Activated CD4-positive, alpha-beta T cell treated with anti-CD3 and anti-CD28 coated beads, Interleukin-2, amount 10 ng/mL, durations not matched to agents 7 days and 5 days (primary cell): ENCODE results near the gene RTN4RL2. TPM values are rescaled to one million over a fixed set of nuclear protein-coding genes. Genes with fewer than 3 reads are reported as not detected.

Experiments
- CTCF ChIA-PET: fragments of 350-600 bp; sonication (Branson Sonifier 250); formaldehyde crosslinking; loops from one replicate; lab custom pipeline; 2021; ENCODE audit warnings: antibody characterized with exemption; lab: Charles Lee
- POLR2A ChIA-PET: fragments of 350-600 bp; sonication (Branson Sonifier 250); formaldehyde crosslinking; loops from one replicate; lab custom pipeline; 2021; ENCODE audit warnings: antibody characterized with exemption; lab: Charles Lee
- DNase-seq: peaks from one replicate; pipeline ENCODE4 v3.0.0-alpha.2; 2020
- H3K27ac Mint-ChIP-seq: one replicate; pipeline ENCODE4 v1.8.0; 2021; ENCODE audit warnings: mild to moderate bottlenecking, moderate library complexity, mixed read lengths
- H3K27me3 Mint-ChIP-seq: one replicate; pipeline ENCODE4 v1.8.0; 2021; ENCODE audit warnings: mixed read lengths
- H3K36me3 Mint-ChIP-seq: one replicate; pipeline ENCODE4 v1.8.0; 2021; ENCODE audit warnings: low read depth, mixed read lengths
- H3K4me1 Mint-ChIP-seq: one replicate; pipeline ENCODE4 v1.8.0; 2021; ENCODE audit warnings: mixed read lengths
- H3K4me3 Mint-ChIP-seq: one replicate; pipeline ENCODE4 v1.8.0; 2021; ENCODE audit warnings: mild to moderate bottlenecking, moderate library complexity, mixed read lengths
- H3K9me3 Mint-ChIP-seq: one replicate; pipeline ENCODE4 v1.8.0; 2021; ENCODE audit warnings: mixed read lengths
- total RNA-seq, 2 experiments: library from RNA; stranded (reverse); gene quantifications; one replicate each; pipeline ENCODE4 v1.2.3, GENCODE V29; 2021

Gene RTN4RL2
- total RNA-seq, 2 experiments from 2014 or later = 0.35 TPM; not detected in 1

DNA sequence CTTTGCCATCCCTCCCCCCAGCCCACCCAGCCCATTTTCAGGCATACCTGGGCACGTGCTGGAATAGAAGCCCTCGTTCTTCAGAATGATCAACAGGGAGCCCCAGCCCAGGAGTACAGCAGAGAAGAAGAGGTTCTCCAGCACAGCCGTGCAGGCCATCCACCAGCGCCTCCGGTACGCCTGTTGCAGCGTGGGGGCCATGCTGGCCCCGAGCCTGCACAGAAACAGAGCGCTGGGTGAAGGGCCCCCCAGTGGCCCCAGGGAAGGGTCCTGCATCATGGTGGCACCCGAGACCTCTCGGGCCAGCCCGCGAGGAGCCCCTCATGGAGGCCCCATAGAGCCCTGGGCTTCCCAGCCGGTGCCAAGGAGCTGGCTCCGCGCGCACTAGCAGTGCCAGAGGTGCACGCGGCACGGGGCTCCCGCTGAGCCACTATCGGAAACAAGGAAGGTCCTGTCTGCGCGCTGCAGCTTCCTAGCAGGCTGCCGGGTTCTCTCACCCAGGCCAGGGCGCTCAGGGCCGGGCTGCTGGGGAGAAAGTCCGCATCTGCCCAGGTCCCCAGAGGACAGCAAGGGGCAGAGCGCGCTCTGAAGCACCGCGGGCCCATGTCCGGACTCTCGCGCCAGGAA lies 53.7 kb downstream of the RTN4RL2 start:
- H3K36me3 Mint-ChIP-seq = peaks cover 2% of the 10 kb centered on the region
- DNase-seq = peak; percentile 43
- H3K27me3 Mint-ChIP-seq = no peaks in the 10 kb centered on the region
- no peaks in the 10 kb centered on the region for H3K9me3 Mint-ChIP-seq
- peaks cover 33% of the 10 kb centered on the region for H3K4me1 Mint-ChIP-seq
- POLR2A ChIA-PET = no interaction called here
- CTCF ChIA-PET = interaction anchor here (0.9 to 6.5 kb wide), 9 partner anchors 8 to 97 kb away, joined by 3 to 49 read pairs (median 6); partner anchors contain the start of gene RTN4RL2
- H3K27ac Mint-ChIP-seq = peak overlapping the region; percentile 94
- peak overlapping the region; percentile 99 for H3K4me3 Mint-ChIP-seq

DNA sequence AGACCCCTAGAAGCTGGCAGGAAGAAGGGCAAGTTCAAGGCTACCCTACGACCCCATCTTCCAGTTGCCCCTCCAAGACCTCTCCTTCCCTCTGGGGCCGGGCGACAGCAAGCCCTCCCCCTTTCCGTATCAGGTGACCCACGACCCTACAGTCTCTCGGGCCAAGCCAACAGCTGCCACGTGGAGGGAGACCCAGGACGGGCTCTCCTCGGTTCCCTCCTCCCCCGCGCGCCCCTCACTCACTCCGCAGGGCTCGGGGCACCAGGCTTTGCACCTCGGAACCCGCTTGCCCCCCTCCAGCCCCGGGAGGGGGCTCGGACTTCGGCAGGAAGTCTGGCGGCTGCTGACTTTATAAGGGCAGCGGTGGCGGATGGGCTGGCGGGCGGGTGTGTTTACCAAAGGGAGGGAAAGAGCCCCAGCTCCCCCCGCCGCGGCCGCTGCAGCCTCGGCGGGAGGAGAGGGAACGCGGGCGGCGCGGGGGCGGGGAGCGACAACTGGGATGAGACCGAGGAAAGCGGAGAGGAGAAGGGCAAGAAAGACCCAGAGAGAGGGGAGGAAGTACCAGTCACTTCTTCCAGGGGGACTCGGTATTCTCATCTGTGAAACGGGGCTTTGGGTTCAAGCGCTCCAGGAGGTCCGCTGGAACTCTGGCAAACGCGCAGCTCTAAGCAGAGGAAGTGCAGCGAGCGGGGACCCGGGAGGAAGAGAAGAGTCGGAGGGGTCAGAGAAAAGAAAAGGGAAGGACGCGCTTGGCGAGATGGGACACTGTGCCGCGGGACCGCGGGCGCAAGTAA lies 54.4 kb downstream of the RTN4RL2 start:
- Mint-ChIP-seq H3K4me3 (peak overlapping the region; percentile 99), H3K9me3 (no peaks in the 10 kb centered on the region), H3K4me1 (peaks cover 31% of the 10 kb centered on the region), H3K27ac (peak overlapping the region; percentile 94), H3K27me3 (no peaks in the 10 kb centered on the region), H3K36me3 (peaks cover 2% of the 10 kb centered on the region)
- ChIA-PET POLR2A (interaction anchor here (1.2 kb wide), 1 partner anchor 16 kb away, joined by 3 read pairs; the partner anchor contains the start of gene TIMM10), CTCF (interaction anchor here (0.9 to 6.5 kb wide), 10 partner anchors 9 to 98 kb away, joined by 3 to 49 read pairs (median 7); partner anchors contain the start of gene RTN4RL2)
- DNase-seq = peak; percentile 66

DNA sequence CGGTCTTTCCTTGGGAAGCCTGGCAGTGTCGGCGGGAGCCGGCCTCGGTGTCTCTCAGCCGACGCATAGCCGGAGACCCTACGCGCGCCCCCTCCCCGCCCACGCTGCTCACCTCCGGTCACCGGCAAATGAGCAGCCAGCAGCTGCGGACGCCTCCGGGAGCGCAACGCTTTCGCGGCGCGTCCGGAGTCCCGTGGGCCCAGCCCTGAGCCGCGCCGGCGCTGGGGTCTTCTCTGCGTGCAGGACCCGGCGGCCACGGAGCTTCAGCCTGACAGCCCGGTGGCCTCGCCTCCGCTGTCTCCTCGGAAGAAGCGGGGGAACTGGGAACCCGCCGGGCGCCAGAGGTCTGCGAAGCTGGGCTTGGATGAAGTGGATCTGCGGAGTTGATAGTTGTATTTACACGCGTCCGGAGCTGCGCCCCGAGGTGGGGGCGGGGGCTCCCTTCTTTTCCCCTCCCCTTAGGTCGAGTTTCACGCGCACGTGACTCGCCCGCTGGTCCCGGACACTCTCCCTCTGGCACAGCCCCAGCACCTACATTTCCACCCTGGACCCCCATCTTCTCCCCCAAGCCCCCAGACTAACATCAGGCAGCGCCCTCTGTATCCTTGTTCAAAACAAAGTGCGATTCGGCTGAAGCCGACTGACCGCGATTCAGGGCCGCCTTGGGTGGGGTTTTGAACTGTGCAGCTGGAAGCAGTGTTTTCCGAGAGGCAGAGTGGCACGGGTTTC lies 55.2 kb downstream of the RTN4RL2 start, which contains the start of gene SLC43A1:
SLC43A1 (minus strand) TSS at position 371 of the 729 bp plus-strand sequence. CDS start 1,591 bp downstream, outside the sequence.
- peaks cover 31% of the 10 kb centered on the region for H3K4me1 Mint-ChIP-seq
- H3K36me3 Mint-ChIP-seq = peaks cover 2% of the 10 kb centered on the region
- H3K27ac Mint-ChIP-seq = peak within 1 kb of the TSS; percentile 94
- peak; percentile 36 for DNase-seq
- ChIA-PET CTCF (interaction anchor here (0.7 to 6.5 kb wide), 10 partner anchors 9 to 129 kb away, joined by 3 to 49 read pairs (median 7); partner anchors contain the start of gene RTN4RL2), POLR2A (interaction anchor here (1.2 kb wide), 1 partner anchor 15 kb away, joined by 3 read pairs; the partner anchor contains the start of gene TIMM10)
- no peaks in the 10 kb centered on the region for H3K27me3 Mint-ChIP-seq
- H3K4me3 Mint-ChIP-seq = peak within 1 kb of the TSS; percentile 99
- H3K9me3 Mint-ChIP-seq = no peaks in the 10 kb centered on the region

DNA sequence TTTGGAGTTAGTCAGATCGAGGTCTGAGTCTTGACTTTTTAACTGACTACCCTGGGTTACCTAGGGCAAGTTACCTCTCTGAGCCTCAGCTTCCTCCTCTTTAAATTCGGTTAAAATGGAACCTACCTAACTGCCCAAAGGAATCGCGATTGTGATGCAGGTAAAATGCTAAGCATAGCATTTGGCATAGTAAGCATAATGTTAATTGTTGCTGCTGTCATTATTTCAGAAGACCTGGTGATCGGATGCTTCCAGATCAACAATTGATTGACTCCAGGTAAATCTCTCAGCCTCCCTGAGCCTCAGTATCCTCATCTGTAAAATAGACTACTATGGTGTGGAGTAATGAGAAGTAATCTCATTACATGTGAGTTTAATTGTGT lies 55.7 kb downstream of the RTN4RL2 start:
- peaks cover 2% of the 10 kb centered on the region for H3K36me3 Mint-ChIP-seq
- H3K27me3 Mint-ChIP-seq = no peaks in the 10 kb centered on the region
- no peaks in the 10 kb centered on the region for H3K9me3 Mint-ChIP-seq
- no peak for DNase-seq
- peak overlapping the region; percentile 88 for H3K27ac Mint-ChIP-seq
- POLR2A ChIA-PET = interaction anchor here (1.2 kb wide), 1 partner anchor 15 kb away, joined by 3 read pairs; the partner anchor contains the start of gene TIMM10
- peak overlapping the region; percentile 99 for H3K4me3 Mint-ChIP-seq
- CTCF ChIA-PET = interaction anchor here (0.7 to 6.5 kb wide), 9 partner anchors 8 to 129 kb away, joined by 3 to 49 read pairs (median 4); partner anchors contain the start of gene RTN4RL2
- H3K4me1 Mint-ChIP-seq = peaks cover 31% of the 10 kb centered on the region

DNA sequence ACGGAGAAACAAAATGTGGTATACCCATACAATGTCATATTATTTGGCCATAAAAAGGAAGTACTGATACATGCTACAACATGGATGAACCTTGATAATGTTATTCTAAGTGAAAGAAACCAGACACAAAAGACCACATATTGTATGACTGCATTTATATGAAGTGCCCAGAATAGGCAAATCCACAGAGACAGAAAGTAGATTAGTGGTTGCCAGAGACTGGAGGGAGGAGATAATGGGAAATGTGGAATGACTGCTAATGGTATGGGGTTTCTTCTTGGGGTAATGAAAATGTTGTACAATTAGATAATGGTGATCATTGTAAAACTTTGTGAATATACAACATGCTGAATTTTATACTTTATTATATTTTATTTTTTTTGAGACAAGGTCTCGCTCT lies 60.8 kb downstream of the RTN4RL2 start:
- ChIA-PET POLR2A (no interaction called here), CTCF (interaction anchor here (0.6 to 1.3 kb wide), 4 partner anchors 28 to 1034 kb away, joined by 3 read pairs; no protein-coding TSS in a partner anchor)
- H3K27me3 Mint-ChIP-seq = no peaks in the 10 kb centered on the region

DNA sequence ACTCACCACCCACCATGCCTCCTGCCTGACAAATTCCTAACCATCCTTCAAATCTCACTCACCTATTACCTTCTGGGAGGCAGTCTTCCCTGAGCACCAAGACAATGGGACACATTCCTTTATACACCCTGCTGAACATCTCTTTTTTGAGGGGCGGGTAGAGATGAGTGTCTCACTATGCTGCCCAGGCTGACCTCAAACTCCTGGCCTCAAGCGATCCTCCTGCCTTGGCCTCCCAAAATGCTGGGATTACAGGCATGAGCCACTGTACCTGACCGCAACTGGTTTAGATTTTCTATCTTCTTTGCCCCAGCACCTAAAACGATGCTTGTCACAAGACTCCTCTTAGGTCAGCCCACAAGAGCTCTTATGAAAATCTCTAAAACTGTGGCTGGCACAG lies 63.1 kb downstream of the RTN4RL2 start:
- H3K9me3 Mint-ChIP-seq = no peaks in the 10 kb centered on the region
- POLR2A ChIA-PET = interaction anchor here (0.8 kb wide), 1 partner anchor 26 kb away, joined by 3 read pairs; no protein-coding TSS in a partner anchor
- H3K4me3 Mint-ChIP-seq = no peak overlapping the region
- H3K27ac Mint-ChIP-seq = no peak overlapping the region
- CTCF ChIA-PET = interaction anchor here (1.7 to 6.2 kb wide), 3 partner anchors 8 to 65 kb away, joined by 6 to 30 read pairs (median 16); partner anchors contain the start of genes RTN4RL2 and SLC43A1
- peaks cover 17% of the 10 kb centered on the region for H3K4me1 Mint-ChIP-seq
- DNase-seq = no peak
- H3K27me3 Mint-ChIP-seq = no peaks in the 10 kb centered on the region
- H3K36me3 Mint-ChIP-seq = peaks cover 20% of the 10 kb centered on the region

More for the DNA sequence above, 60.8 kb downstream of the RTN4RL2 start:
- peaks cover 2% of the 10 kb centered on the region for H3K4me1 Mint-ChIP-seq
- no peak overlapping the region for H3K4me3 Mint-ChIP-seq
- H3K9me3 Mint-ChIP-seq = no peaks in the 10 kb centered on the region
- peaks cover 8% of the 10 kb centered on the region for H3K36me3 Mint-ChIP-seq
- DNase-seq = no peak
- H3K27ac Mint-ChIP-seq = no peak overlapping the region

Other genes starting within 250 kb of the RTN4RL2 start
- not detected for gene APLNR, start 223.3 kb upstream of the RTN4RL2 start, total RNA-seq
- gene TNKS1BP1, start 135.6 kb upstream of the RTN4RL2 start, total RNA-seq = 10 to 100 TPM in 1 of 2 experiments, 1 to 10 TPM in 1; 8.9 to 10.4 TPM
- 100 to 1,000 TPM; 165 to 175 TPM for gene SSRP1, start 124.6 kb upstream of the RTN4RL2 start, total RNA-seq
- not detected for gene P2RX3, start 122.2 kb upstream of the RTN4RL2 start, total RNA-seq
- gene PRG3, start 79.4 kb upstream of the RTN4RL2 start, total RNA-seq = not detected
- under 1 TPM; 0.17 to 0.40 TPM for gene PRG2, start 69.9 kb upstream of the RTN4RL2 start, total RNA-seq
- 100 to 1,000 TPM in 1 of 2 experiments, 10 to 100 TPM in 1; 98.2 to 104 TPM for gene SLC43A3, start 33.4 kb upstream of the RTN4RL2 start, total RNA-seq
- gene SLC43A1, start 55.2 kb downstream of the RTN4RL2 start, total RNA-seq = 10 to 100 TPM; 22.9 to 23.4 TPM
- gene TIMM10, start 70.2 kb downstream of the RTN4RL2 start, total RNA-seq = 10 to 100 TPM; 87.3 to 97.7 TPM
- gene SMTNL1, start 77.1 kb downstream of the RTN4RL2 start, total RNA-seq = not detected
- gene UBE2L6, start 107.1 kb downstream of the RTN4RL2 start, total RNA-seq = 100 to 1,000 TPM; 303 to 350 TPM
- under 1 TPM in 1 of 2 experiments, not detected in 1; 0.23 TPM for gene SERPING1, start 137.2 kb downstream of the RTN4RL2 start, total RNA-seq
- under 1 TPM; 0.17 to 0.19 TPM for gene YPEL4, start 189.4 kb downstream of the RTN4RL2 start, total RNA-seq
- gene CLP1, start 197.2 kb downstream of the RTN4RL2 start, total RNA-seq = 10 to 100 TPM; 17.1 to 21.2 TPM
- gene ZDHHC5, start 207.6 kb downstream of the RTN4RL2 start, total RNA-seq = 10 to 100 TPM; 62.9 to 65.5 TPM